SK-N-SH treated with all-trans-retinoic acid at 6 μM for 48 hours (cell line): ENCODE measurements around the gene CERK.

Experiments used
- ARNTL ChIP-seq: fragments of 450-650 bp; formaldehyde crosslinking; IDR thresholded peaks from 2 replicates; pipeline ENCODE4 v1.5.0; 2020; ENCODE audit warnings: low read depth, mild to moderate bottlenecking, moderate library complexity, borderline replicate concordance
- ESRRG ChIP-seq: fragments of 250-450 bp; sonication (Bioruptor Pico); IDR thresholded peaks from 2 replicates; pipeline ENCODE4 v1.6.1; 2021; ENCODE audit warnings: mild to moderate bottlenecking
- GLIS3 ChIP-seq: fragments of 250-450 bp; sonication (Bioruptor Pico); IDR thresholded peaks from 2 replicates; pipeline ENCODE4 v1.5.0; 2020; ENCODE audit warnings: mild to moderate bottlenecking, moderate library complexity
- OSR1 ChIP-seq: fragments of 250-450 bp; sonication (Bioruptor Pico); IDR thresholded peaks from 2 replicates; pipeline ENCODE4 v1.8.0; 2022; ENCODE audit warnings: moderate library complexity, mild to moderate bottlenecking, inconsistent platforms
- PATZ1 ChIP-seq: fragments of 250-450 bp; sonication (Bioruptor Pico); IDR thresholded peaks from 2 replicates; pipeline ENCODE4 v1.8.0; 2020; ENCODE audit warnings: mild to moderate bottlenecking, moderate library complexity, borderline replicate concordance
- ZC3H10 ChIP-seq: fragments of 250-450 bp; sonication (Bioruptor Pico); IDR thresholded peaks from 2 replicates; pipeline ENCODE4 v1.5.1; 2021; ENCODE audit warnings: mild to moderate bottlenecking, moderate library complexity
- ZFP3 ChIP-seq: fragments of 250-450 bp; sonication (Bioruptor Pico); IDR thresholded peaks from 2 replicates; pipeline ENCODE4 v1.5.0; 2020; ENCODE audit warnings: mild to moderate bottlenecking, moderate library complexity

- no peak for TF ChIP-seq ARNTL
- TF ChIP-seq GLIS3 (CRISPR knock-in tag) = no peak
- no peak for TF ChIP-seq PATZ1 (CRISPR knock-in tag)
- TF ChIP-seq ZFP3 = no peak
- no peak for TF ChIP-seq ZC3H10 (CRISPR knock-in tag)
- TF ChIP-seq ESRRG (CRISPR knock-in tag) = no peak
- TF ChIP-seq OSR1 (CRISPR knock-in tag) = no peak
Measured at GRCh38 chr22:46719921-46720320, 18.1 kb downstream of the CERK start.
